ENCODE measurements around the gene HMGCR. TPM values are rescaled to one million over a fixed set of nuclear protein-coding genes. Genes with fewer than 3 reads are reported as not detected.

The HMGCR gene
- total and polyA plus RNA-seq, 4 donors, result 12.4 to 237 (median 77.1) TPM

DNA sequence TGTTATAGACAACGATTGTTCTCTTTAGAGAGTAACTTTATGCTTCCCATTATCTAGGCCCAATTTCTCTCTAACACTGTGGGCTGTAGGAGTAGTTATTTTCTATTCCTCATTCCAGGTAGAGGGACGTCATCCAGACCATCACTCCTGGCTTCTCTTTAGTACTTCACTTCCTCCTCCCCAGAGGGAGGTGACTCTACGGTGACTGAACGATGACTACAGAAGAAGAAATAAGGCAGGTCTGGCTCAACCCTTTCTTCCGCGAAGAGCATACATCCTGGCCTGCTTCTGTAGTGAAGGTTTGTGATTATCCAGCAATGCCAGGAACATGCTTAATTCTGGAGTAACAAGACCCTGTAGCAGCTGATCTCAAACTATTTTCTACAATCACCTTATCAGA, 50.8 kb downstream of the HMGCR start:
- H3K4me1 ChIP-seq (ENCODE audit: control insufficient read depth in 4 of 4, insufficient read depth in 4 of 4, low read length in 3 of 4), result no peaks in the 10 kb centered on the region
- TF ChIP-seq YY1 (IDR thresholded peaks at IDR 0.05), result no peak
- no peak for TF ChIP-seq SP1 (IDR thresholded peaks at IDR 0.05)
- TF ChIP-seq HNF4A (conservative IDR thresholded peaks at IDR 0.05), result no peak
- TF ChIP-seq GABPA (IDR thresholded peaks at IDR 0.05 in 1 of 2, conservative IDR thresholded peaks at IDR 0.05 in 1 of 2), result no peak
- TF ChIP-seq, protein P1, sequence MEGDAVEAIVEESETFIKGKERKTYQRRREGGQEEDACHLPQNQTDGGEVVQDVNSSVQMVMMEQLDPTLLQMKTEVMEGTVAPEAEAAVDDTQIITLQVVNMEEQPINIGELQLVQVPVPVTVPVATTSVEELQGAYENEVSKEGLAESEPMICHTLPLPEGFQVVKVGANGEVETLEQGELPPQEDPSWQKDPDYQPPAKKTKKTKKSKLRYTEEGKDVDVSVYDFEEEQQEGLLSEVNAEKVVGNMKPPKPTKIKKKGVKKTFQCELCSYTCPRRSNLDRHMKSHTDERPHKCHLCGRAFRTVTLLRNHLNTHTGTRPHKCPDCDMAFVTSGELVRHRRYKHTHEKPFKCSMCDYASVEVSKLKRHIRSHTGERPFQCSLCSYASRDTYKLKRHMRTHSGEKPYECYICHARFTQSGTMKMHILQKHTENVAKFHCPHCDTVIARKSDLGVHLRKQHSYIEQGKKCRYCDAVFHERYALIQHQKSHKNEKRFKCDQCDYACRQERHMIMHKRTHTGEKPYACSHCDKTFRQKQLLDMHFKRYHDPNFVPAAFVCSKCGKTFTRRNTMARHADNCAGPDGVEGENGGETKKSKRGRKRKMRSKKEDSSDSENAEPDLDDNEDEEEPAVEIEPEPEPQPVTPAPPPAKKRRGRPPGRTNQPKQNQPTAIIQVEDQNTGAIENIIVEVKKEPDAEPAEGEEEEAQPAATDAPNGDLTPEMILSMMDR (IDR thresholded peaks at IDR 0.05; ENCODE audit: low read depth, low read length, missing input control), result no peak
- TF ChIP-seq TAF1 (conservative IDR thresholded peaks at IDR 0.05), result no peak
- TF ChIP-seq RXRA (IDR thresholded peaks at IDR 0.05), result no peak
- TF ChIP-seq HNF4G (IDR thresholded peaks at IDR 0.05), result no peak
- TF ChIP-seq EGR1 (IDR thresholded peaks at IDR 0.05; ENCODE audit: low read depth in 2 of 2), result no peak
- 96% methylated on average over 6 of the region's 6 CpGs for WGBS
- DNase-seq (ENCODE audit: low spot score), result no peak
- H3K4me3 ChIP-seq (ENCODE audit: low read depth in 1 of 3, low read length in 3 of 3), result no peak overlapping the region
- peaks cover 2 to 26% (median 22%) of the 10 kb centered on the region in 4 donors for H3K36me3 ChIP-seq (ENCODE audit: control insufficient read depth in 4 of 4, insufficient read depth in 3 of 4, low read depth in 1 of 4, low read length in 3 of 4)
- no peaks in the 10 kb centered on the region for H3K9me3 ChIP-seq (ENCODE audit: control insufficient read depth in 4 of 4, low read length in 3 of 4)
- H3K27me3 ChIP-seq (ENCODE audit: control insufficient read depth in 4 of 4, insufficient read depth in 4 of 4, low read length in 3 of 4), result no peaks in the 10 kb centered on the region
- H3K9ac ChIP-seq (ENCODE audit: low read depth in 1 of 2, low read length in 2 of 2), result no peak overlapping the region
- H3K27ac ChIP-seq (ENCODE audit: low read depth in 1 of 2, low read length in 2 of 2), result no peak overlapping the region

DNA sequence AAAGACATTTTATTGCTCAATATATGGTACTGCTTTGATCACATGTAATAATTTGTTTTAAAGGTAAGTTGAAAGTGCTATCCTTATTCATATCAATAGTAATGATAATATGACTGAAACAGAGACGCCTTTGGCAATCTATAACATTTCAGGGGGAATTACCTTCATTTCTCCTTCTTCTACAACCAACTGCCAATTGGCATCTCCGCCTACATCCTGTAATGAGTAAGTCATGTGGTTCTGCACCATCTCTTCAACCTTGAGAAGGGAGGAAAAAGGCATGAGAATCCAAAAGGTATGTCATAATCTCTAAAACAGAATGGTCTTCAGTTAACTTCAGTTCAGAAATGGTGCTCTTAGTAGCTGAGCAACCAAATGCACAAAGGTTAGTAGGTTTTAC, 52.4 kb downstream of the HMGCR start:
- no peaks in the 10 kb centered on the region for H3K4me1 ChIP-seq (ENCODE audit: control insufficient read depth in 4 of 4, insufficient read depth in 4 of 4, low read length in 3 of 4)
- peaks cover 2 to 19% (median 15%) of the 10 kb centered on the region in 4 donors for H3K36me3 ChIP-seq (ENCODE audit: control insufficient read depth in 4 of 4, insufficient read depth in 3 of 4, low read depth in 1 of 4, low read length in 3 of 4)
- H3K9me3 ChIP-seq (ENCODE audit: control insufficient read depth in 4 of 4, low read length in 3 of 4), result no peaks in the 10 kb centered on the region
- no peaks in the 10 kb centered on the region for H3K27me3 ChIP-seq (ENCODE audit: control insufficient read depth in 4 of 4, insufficient read depth in 4 of 4, low read length in 3 of 4)
- no peak for TF ChIP-seq NR2F2 (IDR thresholded peaks at IDR 0.05)
- TF ChIP-seq RXRA (IDR thresholded peaks at IDR 0.05), result no peak
- TF ChIP-seq SP1 (IDR thresholded peaks at IDR 0.05), result no peak
- no peak for TF ChIP-seq HNF4A (conservative IDR thresholded peaks at IDR 0.05)
- TF ChIP-seq, protein P1 (IDR thresholded peaks at IDR 0.05; ENCODE audit: low read depth, low read length, missing input control), result no peak
- no peak for TF ChIP-seq FOXA2 (IDR thresholded peaks at IDR 0.05)
- no peak for TF ChIP-seq FOXA1 (IDR thresholded peaks at IDR 0.05)
- TF ChIP-seq, protein P2, sequence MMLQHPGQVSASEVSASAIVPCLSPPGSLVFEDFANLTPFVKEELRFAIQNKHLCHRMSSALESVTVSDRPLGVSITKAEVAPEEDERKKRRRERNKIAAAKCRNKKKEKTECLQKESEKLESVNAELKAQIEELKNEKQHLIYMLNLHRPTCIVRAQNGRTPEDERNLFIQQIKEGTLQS (IDR thresholded peaks at IDR 0.05), result no peak
- TF ChIP-seq YY1 (IDR thresholded peaks at IDR 0.05), result no peak
- no peak for TF ChIP-seq JUND (IDR thresholded peaks at IDR 0.05)
- no peak overlapping the region for H3K9ac ChIP-seq (ENCODE audit: low read depth in 1 of 2, low read length in 2 of 2)
- H3K27ac ChIP-seq (ENCODE audit: low read depth in 1 of 2, low read length in 2 of 2), result no peak overlapping the region
- no peak overlapping the region for H3K4me3 ChIP-seq (ENCODE audit: low read depth in 1 of 3, low read length in 3 of 3)
- 91% methylated on average over 2 of the region's 2 CpGs for WGBS
- no peak for DNase-seq (ENCODE audit: low spot score)

DNA sequence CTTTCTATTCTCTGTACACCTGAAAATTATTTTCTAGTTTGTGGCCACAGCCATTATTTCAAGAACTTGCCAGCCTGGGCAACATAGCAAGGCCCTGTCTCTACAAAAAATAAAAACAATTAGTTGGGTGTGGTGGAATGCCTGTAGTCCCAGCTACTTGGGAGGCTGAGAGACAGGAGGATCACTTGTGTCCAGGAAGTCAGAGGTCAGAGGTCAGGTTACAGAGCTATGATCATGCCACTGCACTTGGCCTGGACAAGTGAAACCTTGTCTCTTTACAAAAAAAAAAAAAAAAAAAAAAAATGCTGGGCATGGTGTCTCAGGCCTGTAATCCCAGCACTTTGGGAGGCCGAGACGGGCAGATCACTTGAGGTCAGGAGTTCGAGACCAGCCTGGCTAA, 58.3 kb downstream of the HMGCR start:
- DNase-seq (ENCODE audit: low spot score), result no peak
- TF ChIP-seq, protein P3, sequence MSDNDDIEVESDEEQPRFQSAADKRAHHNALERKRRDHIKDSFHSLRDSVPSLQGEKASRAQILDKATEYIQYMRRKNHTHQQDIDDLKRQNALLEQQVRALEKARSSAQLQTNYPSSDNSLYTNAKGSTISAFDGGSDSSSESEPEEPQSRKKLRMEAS (IDR thresholded peaks at IDR 0.05), result no peak
- peak; percentile 72 for TF ChIP-seq NR2F2 (IDR thresholded peaks at IDR 0.05)
- 91% methylated on average over 3 of the region's 3 CpGs for WGBS
- Histone ChIP-seq H3K9me3 (ENCODE audit: control insufficient read depth in 4 of 4, low read length in 3 of 4) (no peaks in the 10 kb centered on the region), H3K4me1 (ENCODE audit: control insufficient read depth in 4 of 4, insufficient read depth in 4 of 4, low read length in 3 of 4) (no peaks in the 10 kb centered on the region), H3K27me3 (ENCODE audit: control insufficient read depth in 4 of 4, insufficient read depth in 4 of 4, low read length in 3 of 4) (no peaks in the 10 kb centered on the region), H3K9ac (ENCODE audit: low read depth in 1 of 2, low read length in 2 of 2) (no peak overlapping the region), H3K27ac (ENCODE audit: low read depth in 1 of 2, low read length in 2 of 2) (no peak overlapping the region), H3K4me3 (ENCODE audit: low read depth in 1 of 3, low read length in 3 of 3) (no peak overlapping the region), H3K36me3 (ENCODE audit: control insufficient read depth in 4 of 4, insufficient read depth in 3 of 4, low read depth in 1 of 4, low read length in 3 of 4) (peaks cover 2 to 9% (median 6%) of the 10 kb centered on the region in 4 donors)
